B cell (primary cell): ENCODE data around the gene SRA1.

Source experiments
- EZH2 ChIP-seq: IDR thresholded peaks from 2 replicates; pipeline ENCODE4 v1.6.1; 2012; ENCODE audit warnings: borderline replicate concordance, low read depth, mild to moderate bottlenecking, moderate library complexity, low read length; ENCODE audit not compliant: insufficient read depth, poor library complexity, severe bottlenecking
- TF ChIP-seq, protein P1 (sequence below): fragments of 200-600 bp; IDR thresholded peaks from one replicate; pipeline ENCODE4 v1.8.0; 2022; ENCODE audit warnings: antibody characterized with exemption, mild to moderate bottlenecking

DNA sequence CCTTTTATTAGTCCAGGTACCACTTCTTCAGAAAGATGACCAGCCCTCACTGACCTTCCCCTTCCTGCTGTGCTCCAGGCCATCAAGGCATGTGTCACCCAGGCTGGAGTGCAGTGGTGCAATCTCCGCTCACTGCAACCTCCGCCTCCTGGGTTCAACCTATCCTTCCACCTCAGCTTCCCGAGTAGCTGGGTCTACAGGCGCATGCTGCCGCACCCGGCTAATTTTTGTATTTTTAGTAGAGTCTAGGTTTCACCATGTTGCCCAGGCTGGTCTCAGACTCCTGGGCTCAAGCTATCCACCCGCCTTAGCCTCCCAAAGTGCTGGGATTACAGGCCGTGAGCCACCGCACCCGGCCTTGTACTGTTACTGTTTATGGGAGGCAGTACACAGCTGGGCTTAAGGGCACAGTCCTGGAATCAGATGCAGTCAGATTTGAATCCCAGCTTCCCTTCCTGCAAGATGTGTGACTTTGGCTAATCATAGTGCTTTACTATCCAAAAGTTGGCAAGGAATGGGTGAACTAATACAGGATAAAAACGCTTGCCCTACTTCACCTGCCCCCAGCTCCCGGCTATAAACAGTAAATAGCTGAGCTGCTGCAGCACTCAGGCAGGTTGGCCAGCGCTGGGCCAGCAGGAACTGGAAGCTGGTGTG is 10.3 kb downstream of the SRA1 start:
- TF ChIP-seq, protein P1, sequence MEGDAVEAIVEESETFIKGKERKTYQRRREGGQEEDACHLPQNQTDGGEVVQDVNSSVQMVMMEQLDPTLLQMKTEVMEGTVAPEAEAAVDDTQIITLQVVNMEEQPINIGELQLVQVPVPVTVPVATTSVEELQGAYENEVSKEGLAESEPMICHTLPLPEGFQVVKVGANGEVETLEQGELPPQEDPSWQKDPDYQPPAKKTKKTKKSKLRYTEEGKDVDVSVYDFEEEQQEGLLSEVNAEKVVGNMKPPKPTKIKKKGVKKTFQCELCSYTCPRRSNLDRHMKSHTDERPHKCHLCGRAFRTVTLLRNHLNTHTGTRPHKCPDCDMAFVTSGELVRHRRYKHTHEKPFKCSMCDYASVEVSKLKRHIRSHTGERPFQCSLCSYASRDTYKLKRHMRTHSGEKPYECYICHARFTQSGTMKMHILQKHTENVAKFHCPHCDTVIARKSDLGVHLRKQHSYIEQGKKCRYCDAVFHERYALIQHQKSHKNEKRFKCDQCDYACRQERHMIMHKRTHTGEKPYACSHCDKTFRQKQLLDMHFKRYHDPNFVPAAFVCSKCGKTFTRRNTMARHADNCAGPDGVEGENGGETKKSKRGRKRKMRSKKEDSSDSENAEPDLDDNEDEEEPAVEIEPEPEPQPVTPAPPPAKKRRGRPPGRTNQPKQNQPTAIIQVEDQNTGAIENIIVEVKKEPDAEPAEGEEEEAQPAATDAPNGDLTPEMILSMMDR: no peak
- TF ChIP-seq EZH2: no peak
